Central memory CD4-positive, alpha-beta T cell (primary cell): ENCODE results near the gene BRINP3.

Experiments
- DNase-seq: peaks from one replicate; pipeline ENCODE4 v3.0.0; 2022

Gene BRINP3

GRCh38 chr1:190098756-190099155 lies 378.9 kb downstream of the BRINP3 start:
- no peak for DNase-seq

- no peak for DNase-seq
These were observed 379.6 kb downstream of the BRINP3 start for GRCh38 chr1:190098107-190098506.

GRCh38 chr1:190095596-190095995 lies 382.1 kb downstream of the BRINP3 start:
- DNase-seq: no peak

- no peak for DNase-seq
These were observed 393.1 kb downstream of the BRINP3 start for GRCh38 chr1:190084552-190084951.

GRCh38 chr1:190068304-190068703 lies 409.4 kb downstream of the BRINP3 start:
- no peak for DNase-seq

GRCh38 chr1:190067592-190067991 lies 410.1 kb downstream of the BRINP3 start:
- DNase-seq: no peak

GRCh38 chr1:190066011-190066410 lies 411.7 kb downstream of the BRINP3 start:
- no peak for DNase-seq

- DNase-seq: no peak
These were observed 428.4 kb downstream of the BRINP3 start for GRCh38 chr1:190049314-190049713.
